ENCODE results near the gene GPC1.

The GPC1 gene

DNA sequence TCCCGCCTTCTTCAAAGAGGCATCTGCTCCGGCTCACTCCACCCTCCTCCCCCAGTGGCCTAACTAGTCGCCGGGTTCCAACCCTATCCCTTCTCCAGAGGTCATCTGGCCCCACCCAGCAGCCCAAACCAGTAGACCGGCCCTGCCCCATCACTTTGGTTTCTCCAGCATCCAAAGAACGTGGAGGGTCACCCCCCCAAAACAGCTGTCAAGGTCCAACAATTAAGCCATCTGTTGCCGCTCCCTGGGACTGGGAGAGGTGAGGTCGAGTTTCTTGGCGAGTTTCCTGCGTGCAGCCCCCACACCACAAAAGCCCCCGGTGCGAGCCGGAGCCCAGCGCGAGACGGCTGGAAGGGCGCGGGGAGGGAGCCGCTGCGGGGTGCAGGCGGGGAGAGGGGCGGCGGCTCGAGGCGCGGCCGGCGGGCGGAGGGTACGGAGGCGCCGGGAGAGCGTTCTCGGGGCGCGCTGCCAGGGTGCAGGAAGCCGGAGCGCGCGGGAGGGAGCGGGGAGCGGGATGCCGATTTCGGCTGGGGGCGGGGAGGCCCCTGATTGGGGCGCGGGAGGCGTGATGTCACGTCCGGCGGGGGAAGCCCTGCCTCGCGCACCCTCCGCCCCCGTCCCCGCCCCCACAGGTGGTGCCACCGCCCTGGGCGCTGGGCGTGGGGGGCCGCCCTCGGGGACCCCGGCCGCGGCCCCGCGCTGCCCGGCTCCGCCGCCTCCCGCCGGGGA lies 571 bp upstream of the GPC1 start:
- no peaks in the 10 kb centered on the region for H3K36me3 ChIP-seq (ENCODE audit: control insufficient read depth, insufficient read depth, low read length)
- H3K27ac ChIP-seq (ENCODE audit: low read depth, low read length), result no peak overlapping the region
- peak overlapping the region; percentile 73 for H3K4me3 ChIP-seq (ENCODE audit: low read depth, low read length)
- H3K9ac ChIP-seq (ENCODE audit: low read length), result peak overlapping the region; percentile 17
- no peaks in the 10 kb centered on the region for H3K9me3 ChIP-seq (ENCODE audit: control insufficient read depth, insufficient read depth, low read depth, low read length)
- peaks cover 46% of the 10 kb centered on the region for H3K27me3 ChIP-seq (ENCODE audit: control insufficient read depth, insufficient read depth, low read length)
- H3K4me1 ChIP-seq (ENCODE audit: control insufficient read depth, insufficient read depth, low read length), result peaks cover 24% of the 10 kb centered on the region; the same call in 1 of the 2 replicates

DNA sequence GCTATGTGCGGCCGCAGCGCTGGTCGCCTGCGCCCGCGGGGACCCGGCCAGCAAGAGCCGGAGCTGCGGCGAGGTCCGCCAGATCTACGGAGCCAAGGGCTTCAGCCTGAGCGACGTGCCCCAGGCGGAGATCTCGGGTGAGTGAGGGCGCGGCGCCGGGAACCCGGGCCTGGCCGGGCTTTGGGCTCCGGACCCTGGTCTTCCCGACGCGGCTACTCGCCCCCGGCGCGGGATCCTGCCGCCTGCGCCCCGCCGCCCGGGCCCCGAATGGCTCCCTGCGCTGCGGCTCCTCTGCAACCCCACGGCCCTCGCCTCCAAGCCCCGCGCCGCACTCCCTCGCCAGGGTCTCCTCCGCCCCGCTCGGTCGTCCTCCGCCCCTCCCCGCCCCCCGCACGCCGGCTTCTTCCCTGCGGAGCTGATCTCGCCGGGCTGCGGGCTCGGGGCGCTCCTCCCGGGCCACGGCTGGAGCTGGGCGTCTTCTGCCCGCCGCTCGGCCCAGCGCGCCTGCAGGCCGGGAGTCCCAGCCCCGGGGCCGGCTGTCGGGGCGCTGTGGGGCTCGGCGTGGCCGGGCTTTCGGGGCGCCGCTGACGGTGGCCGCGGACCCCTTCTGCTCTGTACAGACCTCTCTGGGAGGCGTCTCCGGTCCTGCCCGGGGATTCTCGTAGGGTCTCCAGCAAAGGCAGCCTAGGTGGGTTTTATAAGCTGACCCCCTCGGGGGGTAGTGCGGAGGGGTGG lies 652 bp downstream of the GPC1 start:
- H3K4me3 ChIP-seq (ENCODE audit: low read depth, low read length), result peak overlapping the region; percentile 59
- no peak overlapping the region for H3K27ac ChIP-seq (ENCODE audit: low read depth, low read length)
- no peaks in the 10 kb centered on the region for H3K36me3 ChIP-seq (ENCODE audit: control insufficient read depth, insufficient read depth, low read length)
- H3K9me3 ChIP-seq (ENCODE audit: control insufficient read depth, insufficient read depth, low read depth, low read length), result no peaks in the 10 kb centered on the region
- H3K4me1 ChIP-seq (ENCODE audit: control insufficient read depth, insufficient read depth, low read length), result peaks cover 24% of the 10 kb centered on the region; the same call in 1 of the 2 replicates
- peaks cover 46% of the 10 kb centered on the region for H3K27me3 ChIP-seq (ENCODE audit: control insufficient read depth, insufficient read depth, low read length)
- peak overlapping the region; percentile 36 for H3K9ac ChIP-seq (ENCODE audit: low read length)

DNA sequence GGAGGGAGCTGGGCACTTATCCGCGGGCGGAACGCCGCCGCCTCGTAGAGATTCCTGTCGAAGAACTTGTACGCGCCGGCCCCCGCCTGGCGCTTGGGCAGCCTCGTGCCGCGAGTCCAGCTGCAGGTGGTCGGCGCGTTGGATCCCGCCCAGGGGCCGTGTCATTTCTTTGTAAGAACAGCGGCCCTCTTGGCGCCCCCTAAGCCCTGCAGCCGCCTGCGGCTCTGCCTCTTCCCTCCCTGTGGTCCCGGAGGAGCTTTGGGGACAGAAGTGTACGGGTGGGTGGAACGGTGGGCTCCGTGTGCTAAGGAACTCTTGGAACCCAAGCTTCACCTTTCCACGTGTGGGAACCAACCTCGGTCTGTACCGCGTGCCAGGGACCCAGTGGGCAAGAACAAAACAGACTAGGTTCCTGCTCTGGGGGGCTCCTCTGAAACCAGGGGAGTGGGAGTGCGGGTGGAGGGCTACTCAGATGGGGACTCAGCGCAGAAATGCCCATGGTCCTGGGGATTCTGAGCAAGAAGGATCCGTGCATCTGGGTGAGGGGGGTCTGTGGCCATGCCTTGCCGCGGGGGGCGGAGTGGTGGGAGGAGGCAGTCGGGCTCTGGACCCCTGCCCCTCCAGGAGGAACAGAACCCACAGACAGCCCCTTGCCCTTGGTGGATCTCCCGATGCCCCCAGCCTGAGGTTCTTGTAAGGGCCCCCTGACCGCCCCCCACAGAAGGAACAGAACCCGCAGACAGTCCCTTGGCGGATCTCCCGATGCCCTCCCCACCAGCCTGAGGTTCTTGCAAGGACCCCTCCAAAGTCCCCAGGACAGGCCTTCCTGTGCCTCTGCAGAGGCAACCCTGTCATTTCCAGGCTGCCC lies 1.5 kb downstream of the GPC1 start:
- Histone ChIP-seq H3K4me1 (ENCODE audit: control insufficient read depth, insufficient read depth, low read length) (peaks cover 24% of the 10 kb centered on the region; the same call in 1 of the 2 replicates), H3K27ac (ENCODE audit: low read depth, low read length) (no peak overlapping the region), H3K36me3 (ENCODE audit: control insufficient read depth, insufficient read depth, low read length) (no peaks in the 10 kb centered on the region), H3K27me3 (ENCODE audit: control insufficient read depth, insufficient read depth, low read length) (peaks cover 38% of the 10 kb centered on the region), H3K9me3 (ENCODE audit: control insufficient read depth, insufficient read depth, low read depth, low read length) (no peaks in the 10 kb centered on the region), H3K9ac (ENCODE audit: low read length) (no peak overlapping the region), H3K4me3 (ENCODE audit: low read depth, low read length) (peak overlapping the region; percentile 59)

DNA sequence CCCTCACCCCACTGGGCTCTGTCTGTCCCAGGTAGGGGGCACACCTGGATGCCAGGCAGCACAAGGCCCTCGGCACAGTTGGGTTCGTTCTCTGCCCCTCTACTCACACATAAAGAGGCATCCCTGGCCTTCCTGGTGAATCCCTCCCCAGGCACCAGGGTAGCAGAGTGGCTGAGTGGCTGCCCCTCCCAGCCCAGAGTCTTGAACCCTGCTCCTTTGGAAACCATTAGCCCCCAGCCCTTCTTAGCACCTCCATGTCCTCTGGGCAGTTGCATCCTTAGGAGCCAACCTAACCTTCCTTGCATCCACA lies 2.0 kb downstream of the GPC1 start:
- no peak overlapping the region for H3K9ac ChIP-seq (ENCODE audit: low read length)
- peaks cover 34% of the 10 kb centered on the region for H3K27me3 ChIP-seq (ENCODE audit: control insufficient read depth, insufficient read depth, low read length)
- no peaks in the 10 kb centered on the region for H3K9me3 ChIP-seq (ENCODE audit: control insufficient read depth, insufficient read depth, low read depth, low read length)
- no peak overlapping the region for H3K4me3 ChIP-seq (ENCODE audit: low read depth, low read length)
- H3K4me1 ChIP-seq (ENCODE audit: control insufficient read depth, insufficient read depth, low read length), result peaks cover 24% of the 10 kb centered on the region; the same call in 1 of the 2 replicates
- no peaks in the 10 kb centered on the region for H3K36me3 ChIP-seq (ENCODE audit: control insufficient read depth, insufficient read depth, low read length)
- H3K27ac ChIP-seq (ENCODE audit: low read depth, low read length), result no peak overlapping the region

GRCh38 chr2:240437861-240438809 lies 2.7 kb downstream of the GPC1 start:
- no peaks in the 10 kb centered on the region for H3K36me3 ChIP-seq (ENCODE audit: control insufficient read depth, insufficient read depth, low read length)
- no peaks in the 10 kb centered on the region for H3K9me3 ChIP-seq (ENCODE audit: control insufficient read depth, insufficient read depth, low read depth, low read length)
- no peak overlapping the region for H3K4me3 ChIP-seq (ENCODE audit: low read depth, low read length)
- H3K27ac ChIP-seq (ENCODE audit: low read depth, low read length), result no peak overlapping the region
- peaks cover 24% of the 10 kb centered on the region; the same call in 1 of the 2 replicates for H3K4me1 ChIP-seq (ENCODE audit: control insufficient read depth, insufficient read depth, low read length)
- H3K27me3 ChIP-seq (ENCODE audit: control insufficient read depth, insufficient read depth, low read length), result peaks cover 29% of the 10 kb centered on the region
- no peak overlapping the region for H3K9ac ChIP-seq (ENCODE audit: low read length)

DNA sequence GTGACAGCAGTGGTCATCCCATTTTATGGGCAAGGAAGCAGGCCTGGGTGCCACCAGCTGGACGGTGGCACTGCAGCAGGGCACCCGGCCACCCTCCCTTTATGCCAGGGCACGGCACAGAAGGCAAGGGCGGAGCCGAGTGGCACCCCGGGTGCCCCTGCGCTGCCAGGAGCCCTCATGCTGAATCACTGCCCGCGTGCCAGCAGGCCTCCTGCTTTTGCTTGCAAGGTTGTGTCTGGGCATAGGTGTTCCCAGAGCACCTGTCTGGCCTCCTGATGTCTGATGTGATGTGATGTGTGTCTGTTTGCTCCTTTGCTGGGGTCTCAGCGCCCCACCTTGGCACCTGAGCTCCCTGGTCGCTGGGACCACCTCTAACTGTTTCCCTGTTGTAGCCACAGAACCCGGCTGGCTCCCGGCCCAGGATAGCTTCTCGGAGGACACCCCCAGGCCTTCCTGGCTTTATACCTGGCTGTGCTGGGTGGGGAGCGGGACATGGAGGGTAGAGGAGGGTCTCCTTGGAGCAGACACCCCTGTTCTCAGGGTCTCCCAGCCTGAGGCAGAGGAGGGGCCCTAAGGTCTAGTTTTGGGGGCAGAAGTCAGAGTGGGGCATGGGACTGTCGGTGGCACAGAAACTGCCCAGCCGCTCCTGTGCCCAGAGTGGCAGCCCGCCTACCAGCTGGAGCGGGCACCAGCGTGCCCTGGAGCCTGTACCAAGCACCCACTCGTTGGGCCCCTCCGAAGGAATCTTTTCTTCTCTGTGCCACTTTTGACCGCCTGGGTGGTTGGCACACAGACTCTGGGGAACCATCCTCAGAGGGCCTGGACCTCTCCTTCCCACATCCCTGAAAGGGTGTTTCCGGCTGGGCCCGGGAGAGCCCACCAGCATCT lies 3.6 kb downstream of the GPC1 start:
- H3K9ac ChIP-seq (ENCODE audit: low read length), result no peak overlapping the region
- no peaks in the 10 kb centered on the region for H3K36me3 ChIP-seq (ENCODE audit: control insufficient read depth, insufficient read depth, low read length)
- peaks cover 17% of the 10 kb centered on the region; the same call in 1 of the 2 replicates for H3K4me1 ChIP-seq (ENCODE audit: control insufficient read depth, insufficient read depth, low read length)
- H3K9me3 ChIP-seq (ENCODE audit: control insufficient read depth, insufficient read depth, low read depth, low read length), result no peaks in the 10 kb centered on the region
- peaks cover 21% of the 10 kb centered on the region for H3K27me3 ChIP-seq (ENCODE audit: control insufficient read depth, insufficient read depth, low read length)
- H3K27ac ChIP-seq (ENCODE audit: low read depth, low read length), result no peak overlapping the region
- H3K4me3 ChIP-seq (ENCODE audit: low read depth, low read length), result no peak overlapping the region

- Histone ChIP-seq H3K9ac (ENCODE audit: low read length) (no peak overlapping the region), H3K4me3 (ENCODE audit: low read depth, low read length) (no peak overlapping the region), H3K4me1 (ENCODE audit: control insufficient read depth, insufficient read depth, low read length) (peaks cover 14% of the 10 kb centered on the region; the same call in 1 of the 2 replicates)
Observed at GRCh38 chr2:240439698-240440151, 4.3 kb downstream of the GPC1 start.

GRCh38 chr2:240440251-240440650 lies 4.8 kb downstream of the GPC1 start:
- Histone ChIP-seq H3K4me3 (ENCODE audit: low read depth, low read length) (no peak overlapping the region), H3K4me1 (ENCODE audit: control insufficient read depth, insufficient read depth, low read length) (peaks cover 14% of the 10 kb centered on the region; the same call in 1 of the 2 replicates), H3K27ac (ENCODE audit: low read depth, low read length) (no peak overlapping the region), H3K36me3 (ENCODE audit: control insufficient read depth, insufficient read depth, low read length) (no peaks in the 10 kb centered on the region), H3K9ac (ENCODE audit: low read length) (no peak overlapping the region), H3K27me3 (ENCODE audit: control insufficient read depth, insufficient read depth, low read length) (peaks cover 21% of the 10 kb centered on the region), H3K9me3 (ENCODE audit: control insufficient read depth, insufficient read depth, low read depth, low read length) (no peaks in the 10 kb centered on the region)

More at GRCh38 chr2:240439698-240440151, 4.3 kb downstream of the GPC1 start:
- no peaks in the 10 kb centered on the region for H3K36me3 ChIP-seq (ENCODE audit: control insufficient read depth, insufficient read depth, low read length)
- no peaks in the 10 kb centered on the region for H3K9me3 ChIP-seq (ENCODE audit: control insufficient read depth, insufficient read depth, low read depth, low read length)
- H3K27ac ChIP-seq (ENCODE audit: low read depth, low read length), result no peak overlapping the region
- peaks cover 21% of the 10 kb centered on the region for H3K27me3 ChIP-seq (ENCODE audit: control insufficient read depth, insufficient read depth, low read length)

DNA sequence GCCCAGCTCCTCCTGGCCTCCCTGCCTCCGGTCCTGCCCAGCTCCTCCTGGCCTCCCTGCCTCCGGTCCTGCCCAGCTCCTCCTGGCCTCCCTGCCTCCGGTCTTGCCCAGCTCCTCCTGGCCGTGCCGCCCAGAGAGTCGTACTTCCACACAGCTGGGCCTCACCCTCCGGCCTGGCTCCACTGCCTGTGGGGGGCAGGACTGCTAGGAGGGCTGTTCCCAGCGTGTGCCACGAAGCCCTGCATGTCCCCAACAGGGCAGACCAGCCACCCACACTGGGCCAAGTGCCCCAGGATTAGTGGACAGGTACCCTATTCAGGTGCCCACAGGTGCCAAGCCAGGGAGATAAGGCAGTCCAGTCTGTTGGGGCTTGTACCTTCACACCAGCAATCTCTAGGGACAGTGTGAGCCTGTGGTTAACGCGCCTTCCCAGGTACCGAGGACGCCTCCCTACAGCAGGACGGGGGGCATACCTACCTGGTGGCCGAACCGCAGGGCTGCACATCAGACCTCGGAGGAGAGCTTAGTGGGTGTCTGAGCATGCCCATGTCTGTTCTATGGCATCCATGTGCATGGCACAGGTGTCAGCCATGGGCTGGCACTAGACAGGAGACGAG lies 5.3 kb downstream of the GPC1 start:
- H3K36me3 ChIP-seq (ENCODE audit: control insufficient read depth, insufficient read depth, low read length), result no peaks in the 10 kb centered on the region
- H3K9ac ChIP-seq (ENCODE audit: low read length), result no peak overlapping the region
- no peak overlapping the region for H3K27ac ChIP-seq (ENCODE audit: low read depth, low read length)
- no peak overlapping the region for H3K4me3 ChIP-seq (ENCODE audit: low read depth, low read length)
- no peaks in the 10 kb centered on the region for H3K9me3 ChIP-seq (ENCODE audit: control insufficient read depth, insufficient read depth, low read depth, low read length)
- H3K4me1 ChIP-seq (ENCODE audit: control insufficient read depth, insufficient read depth, low read length), result peaks cover 14% of the 10 kb centered on the region; the same call in 1 of the 2 replicates
- H3K27me3 ChIP-seq (ENCODE audit: control insufficient read depth, insufficient read depth, low read length), result peaks cover 21% of the 10 kb centered on the region

All from HUES6 (cell line).